ENCODE results near the gene KCNMB3.
A peak's percentile ranks its signal among the peaks of the same experiment; 100 is the strongest.

KCNMB3 gene

DNA sequence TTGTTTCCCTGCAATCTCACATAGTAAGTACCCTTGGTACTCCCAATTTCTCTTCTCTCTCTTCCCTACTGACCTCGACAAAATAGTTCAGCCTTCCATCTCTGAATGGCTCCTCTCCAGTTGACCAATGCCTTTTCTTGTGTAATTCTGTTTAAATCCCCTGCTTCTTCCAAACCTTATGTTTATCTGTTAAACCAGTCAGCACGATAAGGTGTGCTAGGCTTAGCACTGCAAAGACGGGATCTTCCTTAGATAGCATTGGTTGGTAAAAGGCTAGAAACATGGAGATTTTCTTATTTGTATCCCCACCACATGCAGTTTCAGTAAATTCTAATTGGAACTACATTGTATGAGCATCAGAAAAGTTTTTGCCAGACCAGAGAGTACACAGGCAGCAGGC lies 25.8 kb upstream of the KCNMB3 start:
- TF ChIP-seq, protein P1, sequence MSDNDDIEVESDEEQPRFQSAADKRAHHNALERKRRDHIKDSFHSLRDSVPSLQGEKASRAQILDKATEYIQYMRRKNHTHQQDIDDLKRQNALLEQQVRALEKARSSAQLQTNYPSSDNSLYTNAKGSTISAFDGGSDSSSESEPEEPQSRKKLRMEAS (IDR thresholded peaks at IDR 0.05): no peak
- TF ChIP-seq TEAD4 (IDR thresholded peaks at IDR 0.05): no peak
- no peak for TF ChIP-seq TAF1 (IDR thresholded peaks at IDR 0.05; ENCODE audit: low read depth)
- no peak for TF ChIP-seq ZBTB7A (IDR thresholded peaks at IDR 0.05; ENCODE audit: low read depth)
- no peak for TF ChIP-seq EP300 (IDR thresholded peaks at IDR 0.05; ENCODE audit: borderline replicate concordance)
- TF ChIP-seq REST (IDR thresholded peaks at IDR 0.05; ENCODE audit: low read depth): no peak
- no peak for TF ChIP-seq YY1 (IDR thresholded peaks at IDR 0.05; ENCODE audit: low read depth)
- no peak for TF ChIP-seq CREB1 (IDR thresholded peaks at IDR 0.05; ENCODE audit: low read depth)
- no peak for TF ChIP-seq NFIC (IDR thresholded peaks at IDR 0.05)
- no peak for TF ChIP-seq EGR1 (IDR thresholded peaks at IDR 0.05)
- no peak for TF ChIP-seq FOXM1 (IDR thresholded peaks at IDR 0.05; ENCODE audit: borderline replicate concordance, low read depth)
- TF ChIP-seq CEBPB (IDR thresholded peaks at IDR 0.05): no peak
- TF ChIP-seq TCF12 (IDR thresholded peaks at IDR 0.05; ENCODE audit: low read depth): no peak
- TF ChIP-seq RAD21 (IDR thresholded peaks at IDR 0.05; ENCODE audit: low read depth): no peak
- no peak for TF ChIP-seq USF1 (IDR thresholded peaks at IDR 0.05)

DNA sequence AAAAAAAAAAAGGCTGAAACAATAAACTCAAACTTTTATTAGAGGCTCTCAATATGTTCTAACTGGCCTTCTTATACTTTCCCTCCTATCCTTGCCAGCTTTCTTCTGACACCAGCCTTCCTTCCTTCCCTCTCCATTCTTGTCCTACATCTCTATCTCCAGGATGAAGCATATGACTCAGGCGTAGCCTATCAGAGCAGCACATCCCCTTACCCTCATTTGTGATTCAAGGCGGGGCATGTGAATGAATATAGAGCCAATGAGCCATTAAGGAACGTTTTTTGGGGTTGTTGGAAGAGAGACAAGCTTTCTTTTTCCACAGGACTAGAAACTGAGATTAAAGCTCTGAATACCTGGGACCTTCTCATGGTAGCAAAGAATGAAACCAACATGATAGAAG lies 25.1 kb upstream of the KCNMB3 start:
- no peak for TF ChIP-seq TAF1 (IDR thresholded peaks at IDR 0.05; ENCODE audit: low read depth)
- no peak for TF ChIP-seq NFIC (IDR thresholded peaks at IDR 0.05)
- TF ChIP-seq CREB1 (IDR thresholded peaks at IDR 0.05; ENCODE audit: low read depth): no peak
- no peak for TF ChIP-seq RAD21 (IDR thresholded peaks at IDR 0.05; ENCODE audit: low read depth)
- no peak for TF ChIP-seq FOXM1 (IDR thresholded peaks at IDR 0.05; ENCODE audit: borderline replicate concordance, low read depth)
- no peak for TF ChIP-seq ZBTB7A (IDR thresholded peaks at IDR 0.05; ENCODE audit: low read depth)
- TF ChIP-seq CEBPB (IDR thresholded peaks at IDR 0.05): no peak
- TF ChIP-seq TCF12 (IDR thresholded peaks at IDR 0.05; ENCODE audit: low read depth): no peak
- no peak for TF ChIP-seq USF1 (IDR thresholded peaks at IDR 0.05)

DNA sequence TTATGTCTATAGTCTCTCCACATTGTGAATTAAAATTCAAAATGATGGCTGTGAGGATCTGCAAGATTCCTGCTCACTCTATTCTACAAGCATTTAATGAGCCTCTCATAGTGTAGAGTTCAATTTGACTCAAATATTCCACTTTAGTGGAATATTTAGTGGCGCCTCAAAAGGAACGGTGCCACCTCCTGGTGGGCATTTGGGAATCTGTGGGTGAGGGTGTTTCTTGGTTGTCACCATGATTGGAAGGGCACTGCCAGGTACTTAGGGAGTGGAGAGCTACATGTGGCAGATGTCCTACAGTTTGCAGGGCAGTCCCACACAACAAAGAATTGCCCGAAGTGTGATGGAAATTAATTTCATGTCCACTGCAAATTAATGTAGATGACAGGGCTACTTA lies 21.5 kb upstream of the KCNMB3 start:
- TF ChIP-seq NFIC (IDR thresholded peaks at IDR 0.05): no peak
- peak; percentile 33 for TF ChIP-seq RAD21 (IDR thresholded peaks at IDR 0.05; ENCODE audit: low read depth)

GRCh38 chr3:179269152-179269707 lies 18.3 kb upstream of the KCNMB3 start:
- no peak for TF ChIP-seq TEAD4 (IDR thresholded peaks at IDR 0.05)

DNA sequence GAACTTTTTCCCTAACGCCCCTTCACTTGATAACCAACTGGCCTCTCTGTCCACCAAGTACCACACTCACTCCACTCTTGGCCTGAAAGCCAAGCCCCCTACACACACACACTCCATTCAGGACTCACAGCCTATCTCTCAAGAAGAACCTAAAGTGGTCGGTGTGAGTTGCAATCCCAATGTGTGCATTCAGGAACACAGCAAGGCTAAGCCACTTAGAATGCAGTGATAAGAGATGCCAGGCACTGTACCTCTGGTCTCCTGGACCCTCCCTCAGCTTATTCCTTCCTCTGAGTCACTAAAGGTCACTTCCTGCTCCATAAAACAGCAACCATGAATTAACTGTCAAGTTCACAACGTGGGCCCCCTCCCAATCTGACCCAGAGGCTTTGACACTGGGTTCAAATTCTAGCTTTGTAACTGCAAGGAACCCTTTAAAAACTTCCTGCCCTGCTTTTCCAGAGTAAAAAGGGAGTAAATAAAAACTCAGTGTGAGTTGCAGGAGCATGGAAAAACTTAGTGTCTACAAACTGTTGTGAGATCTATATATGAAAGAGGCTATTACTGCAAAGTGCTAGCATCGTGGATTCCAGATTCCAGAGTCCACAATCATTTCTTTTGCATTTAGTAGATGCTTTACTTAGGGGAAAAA lies 17.6 kb upstream of the KCNMB3 start:
- TF ChIP-seq REST (IDR thresholded peaks at IDR 0.05; ENCODE audit: low read depth) (no peak), YY1 (IDR thresholded peaks at IDR 0.05; ENCODE audit: low read depth) (no peak), CEBPB (IDR thresholded peaks at IDR 0.05) (no peak), NFIC (IDR thresholded peaks at IDR 0.05) (no peak)

- no peak for TF ChIP-seq NFIC (IDR thresholded peaks at IDR 0.05)
- no peak for TF ChIP-seq TAF1 (IDR thresholded peaks at IDR 0.05; ENCODE audit: low read depth)
- TF ChIP-seq EGR1 (IDR thresholded peaks at IDR 0.05): no peak
- no peak for TF ChIP-seq YY1 (IDR thresholded peaks at IDR 0.05; ENCODE audit: low read depth)
- TF ChIP-seq TCF12 (IDR thresholded peaks at IDR 0.05; ENCODE audit: low read depth): no peak
- no peak for TF ChIP-seq FOXM1 (IDR thresholded peaks at IDR 0.05; ENCODE audit: borderline replicate concordance, low read depth)
- no peak for TF ChIP-seq USF1 (IDR thresholded peaks at IDR 0.05)
- TF ChIP-seq CREB1 (IDR thresholded peaks at IDR 0.05; ENCODE audit: low read depth): no peak
- TF ChIP-seq, protein P1 (IDR thresholded peaks at IDR 0.05): no peak
- TF ChIP-seq CEBPB (IDR thresholded peaks at IDR 0.05): no peak
Observed at GRCh38 chr3:179266701-179267211, 15.8 kb upstream of the KCNMB3 start.

All from Ishikawa (cell line).